SK-N-SH (cell line): ENCODE data around the gene MOBP.
"Not testable (repeated sequence)": the region's sequence is repeated elsewhere in the genome, so short reads cannot be mapped to it uniquely, and the experiment has no call there.

Experiments used
- EP300 ChIP-seq, 2 experiments: IDR thresholded peaks; 2 replicates each; pipeline versions ENCODE4 v1.4.0 to v1.6.1; 2012; ENCODE audit warnings: borderline replicate concordance in 1 of 2, low read depth in 1 of 2, low read length in 1 of 2
- EZH2phosphoT487 ChIP-seq: fragments of 200-600 bp; sonication (generic); IDR thresholded peaks from 2 replicates; pipeline ENCODE4 v1.6.1; 2017; ENCODE audit warnings: low read depth, mixed run types, mild to moderate bottlenecking, antibody characterized with exemption, moderate library complexity, borderline replicate concordance
- POLR2AphosphoS5 ChIP-seq: IDR thresholded peaks from 2 replicates; pipeline ENCODE4 v1.6.1; 2012; ENCODE audit warnings: low read depth, low read length
- TF ChIP-seq, protein P1 (sequence below): fragments of 200-600 bp; sonication (generic); IDR thresholded peaks from 2 replicates; pipeline ENCODE4 v1.6.1; 2017; ENCODE audit warnings: antibody characterized with exemption, mild to moderate bottlenecking, moderate library complexity
- TF ChIP-seq, protein P2 (sequence below): fragments of 150-350 bp; IDR thresholded peaks from 2 replicates; pipeline ENCODE4 v1.6.1; 2016; ENCODE audit warnings: mild to moderate bottlenecking, low read depth, low read length
- TF ChIP-seq, protein P3 (sequence below): IDR thresholded peaks from 2 replicates; pipeline ENCODE4 v1.4.0; 2012; ENCODE audit warnings: low read depth, borderline replicate concordance

DNA sequence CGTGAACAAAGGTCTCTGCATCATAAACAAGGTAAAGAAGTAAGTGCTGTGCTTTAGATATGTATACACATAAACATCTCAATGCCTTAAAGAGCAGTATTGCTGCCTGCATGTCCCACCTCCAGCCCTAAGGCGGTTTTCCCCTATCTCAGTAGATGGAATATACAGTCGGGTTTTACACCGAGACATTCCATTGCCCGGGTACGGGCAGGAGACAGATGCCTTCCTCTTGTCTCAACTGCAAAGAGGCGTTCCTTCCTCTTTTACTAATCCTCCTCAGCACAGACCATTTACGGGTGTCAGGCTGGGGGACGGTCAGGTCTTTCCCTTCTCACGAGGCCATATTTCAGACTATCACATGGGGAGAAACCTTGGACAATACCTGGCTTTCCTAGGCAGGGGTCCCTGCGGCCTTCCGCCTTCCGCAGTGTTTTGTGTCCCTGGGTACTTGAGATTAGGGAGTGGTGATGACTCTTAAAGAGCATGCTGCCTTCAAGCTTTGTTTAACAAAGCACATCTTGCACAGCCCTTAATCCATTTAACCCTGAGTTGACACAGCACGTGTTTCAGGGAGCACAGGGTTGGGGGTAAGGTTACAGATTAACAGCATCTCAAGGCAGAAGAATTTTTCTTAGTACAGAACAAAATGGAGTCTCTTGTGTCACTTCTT, 48.8 kb upstream of the MOBP start:
- TF ChIP-seq, protein P1, sequence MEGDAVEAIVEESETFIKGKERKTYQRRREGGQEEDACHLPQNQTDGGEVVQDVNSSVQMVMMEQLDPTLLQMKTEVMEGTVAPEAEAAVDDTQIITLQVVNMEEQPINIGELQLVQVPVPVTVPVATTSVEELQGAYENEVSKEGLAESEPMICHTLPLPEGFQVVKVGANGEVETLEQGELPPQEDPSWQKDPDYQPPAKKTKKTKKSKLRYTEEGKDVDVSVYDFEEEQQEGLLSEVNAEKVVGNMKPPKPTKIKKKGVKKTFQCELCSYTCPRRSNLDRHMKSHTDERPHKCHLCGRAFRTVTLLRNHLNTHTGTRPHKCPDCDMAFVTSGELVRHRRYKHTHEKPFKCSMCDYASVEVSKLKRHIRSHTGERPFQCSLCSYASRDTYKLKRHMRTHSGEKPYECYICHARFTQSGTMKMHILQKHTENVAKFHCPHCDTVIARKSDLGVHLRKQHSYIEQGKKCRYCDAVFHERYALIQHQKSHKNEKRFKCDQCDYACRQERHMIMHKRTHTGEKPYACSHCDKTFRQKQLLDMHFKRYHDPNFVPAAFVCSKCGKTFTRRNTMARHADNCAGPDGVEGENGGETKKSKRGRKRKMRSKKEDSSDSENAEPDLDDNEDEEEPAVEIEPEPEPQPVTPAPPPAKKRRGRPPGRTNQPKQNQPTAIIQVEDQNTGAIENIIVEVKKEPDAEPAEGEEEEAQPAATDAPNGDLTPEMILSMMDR = not testable (repeated sequence)
- TF ChIP-seq POLR2AphosphoS5; EP300 (IDR thresholded peaks at IDR 0.05; ENCODE audit: borderline replicate concordance in 1 of 2, low read depth in 1 of 2, low read length in 1 of 2); EZH2phosphoT487: not testable (repeated sequence)
- TF ChIP-seq, protein P2, sequence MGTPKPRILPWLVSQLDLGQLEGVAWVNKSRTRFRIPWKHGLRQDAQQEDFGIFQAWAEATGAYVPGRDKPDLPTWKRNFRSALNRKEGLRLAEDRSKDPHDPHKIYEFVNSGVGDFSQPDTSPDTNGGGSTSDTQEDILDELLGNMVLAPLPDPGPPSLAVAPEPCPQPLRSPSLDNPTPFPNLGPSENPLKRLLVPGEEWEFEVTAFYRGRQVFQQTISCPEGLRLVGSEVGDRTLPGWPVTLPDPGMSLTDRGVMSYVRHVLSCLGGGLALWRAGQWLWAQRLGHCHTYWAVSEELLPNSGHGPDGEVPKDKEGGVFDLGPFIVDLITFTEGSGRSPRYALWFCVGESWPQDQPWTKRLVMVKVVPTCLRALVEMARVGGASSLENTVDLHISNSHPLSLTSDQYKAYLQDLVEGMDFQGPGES = not testable (repeated sequence)
- TF ChIP-seq, protein P3, sequence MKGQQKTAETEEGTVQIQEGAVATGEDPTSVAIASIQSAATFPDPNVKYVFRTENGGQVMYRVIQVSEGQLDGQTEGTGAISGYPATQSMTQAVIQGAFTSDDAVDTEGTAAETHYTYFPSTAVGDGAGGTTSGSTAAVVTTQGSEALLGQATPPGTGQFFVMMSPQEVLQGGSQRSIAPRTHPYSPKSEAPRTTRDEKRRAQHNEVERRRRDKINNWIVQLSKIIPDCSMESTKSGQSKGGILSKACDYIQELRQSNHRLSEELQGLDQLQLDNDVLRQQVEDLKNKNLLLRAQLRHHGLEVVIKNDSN = not testable (repeated sequence)
